Stomach (tissue), 9 donors: ENCODE results near the gene SPAG17. TPM values are rescaled to one million over a fixed set of nuclear protein-coding genes. Genes with fewer than 3 reads are reported as not detected.

ENCODE experiments used
- DNase-seq, 2 donors: peaks; one replicate each; pipeline versions ENCODE4 v3.0.0 to v3.0.0-alpha.2; 2013 to 2019
- H3K27ac ChIP-seq, 5 donors: fragments of 200-600 bp in 4 of 5; sonication (generic) in 4 of 5; one replicate each; pipeline ENCODE4 v1.5.1; 2013 to 2019; ENCODE audit warnings: mild to moderate bottlenecking in 1 of 5, moderate library complexity in 1 of 5
- H3K27me3 ChIP-seq, 3 donors: fragments of 200-600 bp; sonication (generic); one replicate each; pipeline ENCODE4 v1.5.1; 2017 to 2019; ENCODE audit warnings: mixed run types in 1 of 3
- H3K36me3 ChIP-seq, 4 donors: fragments of 200-600 bp; sonication (generic); 1 replicate in 3 of 4; 2 replicates in 1 of 4; pipeline ENCODE4 v1.5.1; 2016 to 2019
- H3K4me1 ChIP-seq, 4 donors: fragments of 200-600 bp; sonication (generic); one replicate each; pipeline ENCODE4 v1.5.1; 2016 to 2019
- H3K4me3 ChIP-seq, 4 donors: fragments of 200-600 bp; sonication (generic) in 3 of 4; one replicate each; pipeline ENCODE4 v1.5.1; 2016 to 2019; ENCODE audit warnings: mild to moderate bottlenecking in 1 of 4
- H3K9me3 ChIP-seq, 4 donors: fragments of 200-600 bp; sonication (generic); one replicate each; pipeline ENCODE4 v1.5.1; 2016 to 2019
- CTCF ChIP-seq, 7 experiments: fragments of 450-650 bp in 4 of 7; fragments of 200-600 bp in 3 of 7; sonication (generic) in 3 of 7; IDR thresholded peaks; one replicate each; pipeline ENCODE4 v1.5.1; 2016 to 2019; ENCODE audit warnings: antibody characterized with exemption in 7 of 7, control low read depth in 2 of 7, mild to moderate bottlenecking in 1 of 7
- EP300 ChIP-seq: sonication (generic); formaldehyde crosslinking; IDR thresholded peaks from one replicate; pipeline ENCODE4 v1.6.1; 2017; ENCODE audit warnings: antibody characterized with exemption
- POLR2A ChIP-seq, 4 donors: fragments of 450-650 bp; IDR thresholded peaks; one replicate each; pipeline ENCODE4 v1.6.1; 2016; ENCODE audit warnings: antibody characterized with exemption in 4 of 4, control low read depth in 2 of 4, mild to moderate bottlenecking in 1 of 4, moderate library complexity in 1 of 4
- POLR2AphosphoS5 ChIP-seq, 3 donors: sonication (generic); formaldehyde crosslinking; IDR thresholded peaks; one replicate each; pipeline ENCODE4 v1.6.1; 2016; ENCODE audit warnings: antibody characterized with exemption in 3 of 3
- WGBS, 5 donors: extraction: QIAGEN DNeasy Blood & Tissue Kit in 3 of 5; methylation state at CpG; one replicate each; pipeline versions ENCODE4 v1.1.5 to v1.1.7; 2013 to 2018; 5-methylcytosine and 5-hydroxymethylcytosine counted together
- intact Hi-C: fragments of 100-400 bp; cut with DNase I; formaldehyde crosslinking; loops from one replicate; pipeline ENCODE4 v1.15.1; 2023; ENCODE audit warnings: low total_unique reads
- polyA plus RNA-seq, 3 donors: library from polyadenylated mRNA; stranded (reverse); fragments of 200-250 nt; gene quantifications; one replicate each; pipeline ENCODE4 v1.2.3, GENCODE V29; 2013
- total RNA-seq, 5 donors: library from RNA; depleted of rRNA; stranded (reverse); fragments of >200 nt; gene quantifications; one replicate each; pipeline versions ENCODE4 v1.1.0 to v1.2.3, GENCODE V29; 2014 to 2016
- donor health status: healthy with polysubstance abuse.
- donor health status: Bipolar disorder and iron deficiency.
- donor health status: healthy.

Gene SPAG17
- total and polyA plus RNA-seq, 8 donors: under 0.01 to 8.9 (median 5.0) TPM; not detected in 5

- H3K27me3 ChIP-seq: no peaks in the 10 kb centered on the region
- H3K36me3 ChIP-seq: no peaks in the 10 kb centered on the region
- TF ChIP-seq EP300 (no peak), CTCF (IDR thresholded peaks at IDR 0.05) (no peak), POLR2AphosphoS5 (IDR thresholded peaks at IDR 0.05) (no peak), POLR2A (IDR thresholded peaks at IDR 0.05) (no peak)
- H3K4me1 ChIP-seq: no peaks in the 10 kb centered on the region
- 26 to 55% (median 45%) methylated on average over 1 of the region's 1 CpG for WGBS, 5 donors
- no peak overlapping the region for H3K4me3 ChIP-seq
- DNase-seq: no peak
- no peaks in the 10 kb centered on the region for H3K9me3 ChIP-seq
- intact Hi-C loops: no loop called here
- no peak overlapping the region for H3K27ac ChIP-seq
Measured at GRCh38 chr1:118018060-118018459, 167.0 kb downstream of the SPAG17 start.

GRCh38 chr1:118013938-118014337 is 171.1 kb downstream of the SPAG17 start:
- DNase-seq: no peak
- Histone ChIP-seq H3K9me3 (no peaks in the 10 kb centered on the region), H3K27ac (no peak overlapping the region), H3K27me3 (no peaks in the 10 kb centered on the region), H3K36me3 (no peaks in the 10 kb centered on the region), H3K4me1 (no peaks in the 10 kb centered on the region), H3K4me3 (no peak overlapping the region)
- intact Hi-C loops: no loop called here
- no peak for TF ChIP-seq EP300
- TF ChIP-seq POLR2A (IDR thresholded peaks at IDR 0.05): no peak
- TF ChIP-seq POLR2AphosphoS5 (IDR thresholded peaks at IDR 0.05): no peak
- no peak for TF ChIP-seq CTCF (IDR thresholded peaks at IDR 0.05)

- no peak overlapping the region for H3K4me3 ChIP-seq
- 75 to 89% (median 79%) methylated on average over 6 of the region's 6 CpGs for WGBS, 5 donors
- TF ChIP-seq EP300 (no peak), POLR2A (IDR thresholded peaks at IDR 0.05) (no peak), CTCF (IDR thresholded peaks at IDR 0.05) (no peak), POLR2AphosphoS5 (IDR thresholded peaks at IDR 0.05) (no peak)
- no peaks in the 10 kb centered on the region for H3K4me1 ChIP-seq
- no peak overlapping the region for H3K27ac ChIP-seq
- no peaks in the 10 kb centered on the region for H3K27me3 ChIP-seq
- H3K9me3 ChIP-seq: no peaks in the 10 kb centered on the region
- intact Hi-C loops: no loop called here
- H3K36me3 ChIP-seq: no peaks in the 10 kb centered on the region
- no peak for DNase-seq
Measured at GRCh38 chr1:118013336-118013735, 171.7 kb downstream of the SPAG17 start.

- Histone ChIP-seq H3K9me3 (no peaks in the 10 kb centered on the region), H3K36me3 (no peaks in the 10 kb centered on the region), H3K4me3 (no peak overlapping the region), H3K4me1 (no peaks in the 10 kb centered on the region), H3K27me3 (no peaks in the 10 kb centered on the region), H3K27ac (no peak overlapping the region)
- TF ChIP-seq POLR2A (IDR thresholded peaks at IDR 0.05) (no peak), EP300 (no peak), POLR2AphosphoS5 (IDR thresholded peaks at IDR 0.05) (no peak), CTCF (IDR thresholded peaks at IDR 0.05) (no peak)
- 89 to 94% (median 91%) methylated on average over 6 of the region's 6 CpGs for WGBS, 5 donors
- intact Hi-C loops: no loop called here
- DNase-seq: no peak
Measured at GRCh38 chr1:118012515-118013124, 172.4 kb downstream of the SPAG17 start.
